NT2/D1 (cell line): Measurements from ENCODE around the gene TNFRSF21.

Experiments used
- DNase-seq: peaks from one replicate; pipeline ENCODE4 v3.0.0-alpha.2; 2011; ENCODE audit warnings: low read depth, low spot score
- H3K27me3 ChIP-seq: 2 replicates; pipeline ENCODE4 v1.6.0; 2011; ENCODE audit warnings: mild to moderate bottlenecking; ENCODE audit not compliant: insufficient read length, insufficient read depth
- H3K36me3 ChIP-seq: 2 replicates; pipeline ENCODE4 v1.6.1; 2011; ENCODE audit warnings: mild to moderate bottlenecking, low read length, mixed read lengths; ENCODE audit not compliant: insufficient read depth, insufficient read length
- H3K4me1 ChIP-seq: 2 replicates; pipeline ENCODE4 v1.5.1; 2011; ENCODE audit not compliant: insufficient read depth, insufficient read length
- H3K4me3 ChIP-seq: 2 replicates; pipeline ENCODE4 v1.5.1; 2011; ENCODE audit warnings: low read depth; ENCODE audit not compliant: insufficient read length
- H3K9ac ChIP-seq: 2 replicates; pipeline ENCODE4 v1.6.0; 2011; ENCODE audit warnings: low read depth; ENCODE audit not compliant: insufficient read length
- H3K9me3 ChIP-seq: 2 replicates; pipeline ENCODE4 v1.5.1; 2011; ENCODE audit warnings: mild to moderate bottlenecking, low read length; ENCODE audit not compliant: insufficient read depth
- SUZ12 ChIP-seq: IDR thresholded peaks from 2 replicates; pipeline ENCODE4 v1.6.1; 2011; ENCODE audit not compliant: insufficient read length, insufficient read depth; ENCODE audit errors: extremely low read depth
- YY1 ChIP-seq: IDR thresholded peaks from 2 replicates; pipeline ENCODE4 v1.6.1; 2011; ENCODE audit not compliant: insufficient read length, insufficient read depth
- ZNF274 ChIP-seq: IDR thresholded peaks from 2 replicates; pipeline ENCODE4 v1.6.1; 2011; ENCODE audit warnings: mild to moderate bottlenecking, low read depth, low read length

Gene TNFRSF21

GRCh38 chr6:47268572-47269187 is 41.0 kb downstream of the TNFRSF21 start:
- Histone ChIP-seq H3K36me3 (peaks cover 34% of the 10 kb centered on the region), H3K9ac (no peak overlapping the region), H3K4me3 (no peak overlapping the region), H3K9me3 (no peaks in the 10 kb centered on the region), H3K27me3 (no peaks in the 10 kb centered on the region), H3K4me1 (no peaks in the 10 kb centered on the region)
- no peak for TF ChIP-seq ZNF274
- TF ChIP-seq YY1, result no peak
- TF ChIP-seq SUZ12, result no peak
- no peak for DNase-seq

DNA sequence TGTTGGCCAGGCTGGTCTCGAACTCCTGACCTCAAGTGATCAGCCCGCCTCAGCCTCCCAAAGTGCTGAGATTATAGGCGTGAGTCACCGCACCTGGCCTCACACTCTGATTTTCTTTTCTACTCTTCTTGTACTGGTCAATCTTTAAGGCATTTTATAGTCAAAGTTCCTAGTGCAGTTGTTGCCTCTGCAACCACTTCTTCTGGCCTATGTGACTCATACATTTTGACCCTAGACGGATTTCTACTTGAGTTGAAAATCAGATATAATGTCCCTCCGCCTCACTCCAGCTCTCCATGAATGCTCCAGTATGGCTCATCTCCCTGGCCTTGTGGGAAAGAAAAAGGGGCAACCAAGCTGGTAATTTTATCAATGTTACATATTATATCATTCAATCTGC is 42.4 kb downstream of the TNFRSF21 start:
- Histone ChIP-seq H3K9me3 (no peaks in the 10 kb centered on the region), H3K36me3 (peaks cover 46% of the 10 kb centered on the region), H3K9ac (no peak overlapping the region), H3K4me1 (no peaks in the 10 kb centered on the region), H3K4me3 (no peak overlapping the region), H3K27me3 (no peaks in the 10 kb centered on the region)
- DNase-seq, result no peak
- TF ChIP-seq SUZ12 (no peak), ZNF274 (no peak), YY1 (no peak)

- H3K27me3 ChIP-seq, result no peaks in the 10 kb centered on the region
- H3K9ac ChIP-seq, result no peak overlapping the region
- no peak for DNase-seq
- no peaks in the 10 kb centered on the region for H3K4me1 ChIP-seq
- TF ChIP-seq ZNF274 (no peak), SUZ12 (no peak), YY1 (no peak)
- H3K36me3 ChIP-seq, result peaks cover 53% of the 10 kb centered on the region
- no peaks in the 10 kb centered on the region for H3K9me3 ChIP-seq
- no peak overlapping the region for H3K4me3 ChIP-seq
These were observed 43.7 kb downstream of the TNFRSF21 start for GRCh38 chr6:47265971-47266370.

GRCh38 chr6:47264775-47265184 is 44.9 kb downstream of the TNFRSF21 start:
- DNase-seq, result no peak
- TF ChIP-seq SUZ12, result no peak
- TF ChIP-seq ZNF274, result no peak
- Histone ChIP-seq H3K9ac (no peak overlapping the region), H3K36me3 (peaks cover 60% of the 10 kb centered on the region), H3K9me3 (no peaks in the 10 kb centered on the region), H3K4me1 (no peaks in the 10 kb centered on the region), H3K27me3 (no peaks in the 10 kb centered on the region), H3K4me3 (no peak overlapping the region)

DNA sequence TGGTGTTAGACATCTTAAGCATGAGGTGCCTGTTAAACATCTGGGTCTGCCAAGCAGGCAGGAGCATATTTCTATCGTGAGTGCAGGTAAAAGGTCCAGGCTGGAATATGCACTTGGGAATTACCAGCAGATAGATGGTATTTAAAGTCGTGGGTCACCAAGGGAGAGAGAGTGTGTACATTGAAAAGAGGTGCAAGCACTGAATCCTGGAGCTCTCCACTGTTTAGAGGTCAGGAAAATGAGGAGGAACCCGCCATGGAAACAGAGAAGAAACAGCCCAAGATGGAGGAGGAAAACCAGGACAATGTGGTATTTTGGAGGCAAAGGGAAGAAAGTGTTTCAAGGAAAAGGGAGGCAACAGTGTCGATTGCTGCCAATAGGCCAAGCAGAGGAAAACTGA is 46.4 kb downstream of the TNFRSF21 start:
- Histone ChIP-seq H3K27me3 (no peaks in the 10 kb centered on the region), H3K4me1 (no peaks in the 10 kb centered on the region), H3K9me3 (no peaks in the 10 kb centered on the region), H3K9ac (no peak overlapping the region), H3K4me3 (no peak overlapping the region), H3K36me3 (peaks cover 65% of the 10 kb centered on the region)
- no peak for DNase-seq
- TF ChIP-seq YY1 (no peak), SUZ12 (no peak)

DNA sequence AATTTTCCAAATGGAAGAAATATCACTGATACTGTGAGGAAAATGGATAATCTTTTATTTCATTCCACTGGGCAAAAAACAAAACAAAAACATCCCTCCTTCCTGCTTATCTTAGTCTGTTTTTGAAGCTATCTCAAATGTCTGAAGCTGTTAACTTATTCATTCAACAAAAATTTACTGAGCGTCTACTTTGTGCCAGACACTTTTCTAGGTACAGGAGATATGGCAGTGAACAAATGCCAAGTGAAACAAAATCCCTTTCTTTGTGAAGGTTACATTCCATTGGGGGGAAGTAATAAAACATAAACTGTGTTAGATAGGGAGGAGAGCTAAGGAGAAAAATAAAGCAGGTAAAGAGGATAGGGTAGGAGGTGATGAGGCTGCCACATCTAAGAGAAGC is 47.5 kb downstream of the TNFRSF21 start:
- Histone ChIP-seq H3K9me3 (no peaks in the 10 kb centered on the region), H3K36me3 (peaks cover 66% of the 10 kb centered on the region), H3K4me3 (no peak overlapping the region), H3K4me1 (no peaks in the 10 kb centered on the region), H3K27me3 (no peaks in the 10 kb centered on the region), H3K9ac (no peak overlapping the region)
- no peak for DNase-seq
- no peak for TF ChIP-seq YY1
- no peak for TF ChIP-seq SUZ12
- no peak for TF ChIP-seq ZNF274

DNA sequence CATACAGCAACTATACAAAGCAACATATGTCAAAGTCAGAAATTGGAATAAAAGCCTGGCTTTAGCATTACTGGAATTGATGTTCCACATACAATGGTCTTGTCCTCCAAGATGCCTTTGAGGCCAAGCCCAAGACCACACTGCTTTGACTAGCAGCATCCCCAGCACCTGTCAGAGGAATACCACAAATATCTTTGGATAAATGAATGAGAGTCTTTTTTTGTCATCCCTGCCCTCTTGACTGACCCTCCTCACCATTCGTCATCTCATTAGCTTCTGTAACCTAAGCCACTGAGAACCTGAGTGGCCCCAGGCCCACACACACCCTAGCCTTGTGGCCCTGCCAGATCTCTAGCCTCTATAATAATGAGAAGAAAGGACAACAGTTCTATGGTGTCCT is 48.5 kb downstream of the TNFRSF21 start:
- no peak for DNase-seq
- H3K36me3 ChIP-seq, result peaks cover 65% of the 10 kb centered on the region
- H3K9ac ChIP-seq, result no peak overlapping the region
- no peak overlapping the region for H3K4me3 ChIP-seq
- H3K9me3 ChIP-seq, result no peaks in the 10 kb centered on the region
- H3K4me1 ChIP-seq, result no peaks in the 10 kb centered on the region
- H3K27me3 ChIP-seq, result no peaks in the 10 kb centered on the region
- TF ChIP-seq ZNF274 (no peak), SUZ12 (no peak), YY1 (no peak)

DNA sequence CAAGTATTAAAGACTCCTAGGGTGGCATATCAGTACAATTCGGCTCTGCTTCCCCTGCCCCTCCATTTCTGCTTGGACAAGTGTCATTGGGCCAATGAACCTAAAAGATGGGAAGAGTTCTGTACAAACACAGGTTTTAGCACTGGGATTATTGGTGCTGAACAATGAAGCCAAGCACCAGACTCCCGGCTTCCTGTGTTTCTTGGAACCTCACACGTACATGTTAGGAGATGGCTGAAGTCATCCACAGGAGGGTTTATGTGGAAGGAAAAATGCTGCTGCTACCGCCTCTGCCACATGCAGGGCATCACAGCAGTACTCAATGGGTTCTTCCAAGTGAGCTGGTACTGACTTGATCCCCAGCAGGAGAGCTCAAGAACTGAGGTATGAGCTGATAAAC is 49.7 kb downstream of the TNFRSF21 start:
- H3K9ac ChIP-seq, result no peak overlapping the region
- TF ChIP-seq YY1 (no peak), ZNF274 (no peak), SUZ12 (no peak)
- DNase-seq, result no peak
- peaks cover 75% of the 10 kb centered on the region for H3K36me3 ChIP-seq
- H3K4me1 ChIP-seq, result no peaks in the 10 kb centered on the region
- H3K27me3 ChIP-seq, result no peaks in the 10 kb centered on the region
- no peak overlapping the region for H3K4me3 ChIP-seq
- H3K9me3 ChIP-seq, result no peaks in the 10 kb centered on the region
